T-cell (primary cell): ENCODE results near the gene DYNLT2. TPM values are rescaled to one million over a fixed set of nuclear protein-coding genes. Genes with fewer than 3 reads are reported as not detected.

Experiments
- ATAC-seq, 4 experiments: fragments of 200-7000 bp in 3 of 4; fragments of 150-1000 bp in 1 of 4; cut with Tn5 transposase; replicated peaks in 1 of 4; 1 replicate in 3 of 4; 2 replicates in 1 of 4; pipeline ENCODE4 v1.10.0; 2021; ENCODE audit warnings: moderate library complexity in 3 of 4, mild to moderate bottlenecking in 2 of 4, moderate number of reproducible peaks in 1 of 4
- CTCF ChIA-PET, 2 donors: fragments of 300-600 bp; sonication (Branson Sonifier 250); formaldehyde crosslinking; loops; one replicate each; lab custom pipeline; 2022; ENCODE audit warnings: antibody characterized with exemption in 2 of 2; lab: Charles Lee
- POLR2A ChIA-PET, 2 donors: fragments of 300-600 bp; sonication (Branson Sonifier 250); formaldehyde crosslinking; loops; one replicate each; lab custom pipeline; 2022; ENCODE audit warnings: antibody characterized with exemption in 2 of 2; lab: Charles Lee
- DNase-seq, 35 experiments: peaks; one replicate each; pipeline versions ENCODE4 v3.0.0 to v3.0.0-alpha.2; 2013 to 2023
- H3K27ac ChIP-seq: one replicate; pipeline ENCODE4 v1.5.1; 2013; ENCODE audit warnings: low read length
- H3K27me3 ChIP-seq, 2 experiments: replicated peaks in 1 of 2; 1 replicate in 1 of 2; 2 replicates in 1 of 2; pipeline versions ENCODE4 v1.6.1 to v1.7.0; 2013; ENCODE audit warnings: low read length in 1 of 2, mixed read lengths in 1 of 2; ENCODE audit not compliant: control insufficient read depth in 2 of 2, insufficient read depth in 2 of 2; ENCODE audit errors: extremely low read depth in 1 of 2
- H3K36me3 ChIP-seq, 2 donors: 1 replicate in 1 of 2; 2 replicates in 1 of 2; pipeline versions ENCODE4 v1.6.1 to v1.7.0; 2013; ENCODE audit warnings: low read length in 1 of 2; ENCODE audit not compliant: control insufficient read depth in 2 of 2, insufficient read depth in 1 of 2; ENCODE audit errors: extremely low read depth in 1 of 2
- H3K4me1 ChIP-seq, 2 experiments: 1 replicate in 1 of 2; 2 replicates in 1 of 2; pipeline versions ENCODE4 v1.6.1 to v1.7.0; 2013; ENCODE audit warnings: low read length in 2 of 2, mixed read lengths in 1 of 2; ENCODE audit not compliant: insufficient read depth in 2 of 2, control insufficient read depth in 1 of 2; ENCODE audit errors: extremely low read depth in 1 of 2
- H3K4me3 ChIP-seq, 2 donors: 1 replicate in 1 of 2; 2 replicates in 1 of 2; pipeline versions ENCODE4 v1.5.1 to v1.7.0; 2013; ENCODE audit warnings: mild to moderate bottlenecking in 2 of 2, low read length in 1 of 2, moderate library complexity in 1 of 2; ENCODE audit not compliant: control insufficient read depth in 1 of 2; ENCODE audit errors: extremely low read depth in 1 of 2
- H3K9me3 ChIP-seq: 2 replicates; pipeline ENCODE4 v1.7.0; 2013
- H3K27ac Mint-ChIP-seq, 2 donors: one replicate each; pipeline ENCODE4 v1.8.0; 2020 to 2021; ENCODE audit warnings: mild to moderate bottlenecking in 2 of 2, mixed read lengths in 2 of 2
- H3K27me3 Mint-ChIP-seq, 2 donors: one replicate each; pipeline ENCODE4 v1.8.0; 2021 to 2022; ENCODE audit warnings: mixed read lengths in 2 of 2
- H3K36me3 Mint-ChIP-seq: one replicate; pipeline ENCODE4 v1.8.0; 2021; ENCODE audit warnings: mixed read lengths
- H3K4me1 Mint-ChIP-seq, 3 donors: one replicate each; pipeline ENCODE4 v1.8.0; 2020 to 2022; ENCODE audit warnings: mixed read lengths in 3 of 3, mild to moderate bottlenecking in 1 of 3
- H3K4me3 Mint-ChIP-seq, 3 donors: one replicate each; pipeline ENCODE4 v1.8.0; 2020 to 2022; ENCODE audit warnings: mild to moderate bottlenecking in 3 of 3, mixed read lengths in 3 of 3, moderate library complexity in 3 of 3
- H3K9me3 Mint-ChIP-seq, 3 donors: one replicate each; pipeline ENCODE4 v1.8.0; 2020 to 2022; ENCODE audit warnings: mixed read lengths in 3 of 3
- WGBS: methylation state at CpG from one replicate; pipeline ENCODE4 v1.1.5; 2013; ENCODE audit warnings: missing lambda C conversion rate; ENCODE audit not compliant: insufficient coverage; 5-methylcytosine and 5-hydroxymethylcytosine counted together
- total RNA-seq, 35 experiments: library from RNA in 6 of 35; stranded (reverse) in 6 of 35; fragments of 120-200 nt in 1 of 35; gene quantifications; one replicate each; pipeline versions ENCODE4 v1.2.1 to v1.2.4 and lab custom pipeline; 2013 to 2026

DYNLT2 gene
- total RNA-seq, 5 donors from 2014 or later (not counting 1 experiment from before 2014, with no cell fraction given) = 1.9 to 3.9 (median 2.7) TPM

DNA sequence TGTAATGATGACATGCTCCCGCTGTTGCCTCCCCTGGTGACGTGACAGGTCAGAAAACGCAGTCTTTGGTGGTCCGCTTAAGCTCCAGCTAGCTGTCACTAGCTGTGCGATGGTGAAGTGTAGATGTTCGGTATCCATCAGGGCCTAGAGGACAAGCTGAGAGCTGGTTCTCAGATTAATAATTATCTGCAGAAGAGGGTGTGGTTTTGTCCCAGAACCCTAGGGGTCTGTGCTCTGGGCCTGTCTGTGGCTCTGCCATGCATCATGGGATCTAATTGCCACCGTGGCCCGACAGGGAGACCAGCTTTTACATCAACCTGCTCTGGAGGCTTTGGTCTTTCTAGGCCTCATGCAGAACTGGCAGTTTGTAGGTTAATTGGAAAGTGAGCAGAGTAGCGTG, 34.2 kb upstream of the DYNLT2 start:
- Mint-ChIP-seq H3K4me1 (peaks cover 10 to 16% (median 13%) of the 10 kb centered on the region in 3 donors), H3K27ac (no peak overlapping the region), H3K9me3 (no peaks in the 10 kb centered on the region), H3K27me3 (peaks cover 2 to 3% of the 10 kb centered on the region in 2 donors), H3K36me3 (peaks cover 22% of the 10 kb centered on the region), H3K4me3 (no peak overlapping the region)
- DNase-seq (no peak), ATAC-seq (no peak)
- peaks cover under 1 to 12% of the 10 kb centered on the region in 2 experiments for H3K4me1 ChIP-seq
- CTCF ChIA-PET = no interaction called here
- H3K4me3 ChIP-seq = no peak overlapping the region
- 96% methylated on average over 9 of the region's 9 CpGs for WGBS
- peaks cover 0 to 16% of the 10 kb centered on the region in 2 experiments for H3K27me3 ChIP-seq
- peaks cover 10 to 11% of the 10 kb centered on the region in 2 donors for H3K36me3 ChIP-seq
- H3K27ac ChIP-seq = no peak overlapping the region
- H3K9me3 ChIP-seq = peaks cover 3% of the 10 kb centered on the region
- POLR2A ChIA-PET = no interaction called here

DNA sequence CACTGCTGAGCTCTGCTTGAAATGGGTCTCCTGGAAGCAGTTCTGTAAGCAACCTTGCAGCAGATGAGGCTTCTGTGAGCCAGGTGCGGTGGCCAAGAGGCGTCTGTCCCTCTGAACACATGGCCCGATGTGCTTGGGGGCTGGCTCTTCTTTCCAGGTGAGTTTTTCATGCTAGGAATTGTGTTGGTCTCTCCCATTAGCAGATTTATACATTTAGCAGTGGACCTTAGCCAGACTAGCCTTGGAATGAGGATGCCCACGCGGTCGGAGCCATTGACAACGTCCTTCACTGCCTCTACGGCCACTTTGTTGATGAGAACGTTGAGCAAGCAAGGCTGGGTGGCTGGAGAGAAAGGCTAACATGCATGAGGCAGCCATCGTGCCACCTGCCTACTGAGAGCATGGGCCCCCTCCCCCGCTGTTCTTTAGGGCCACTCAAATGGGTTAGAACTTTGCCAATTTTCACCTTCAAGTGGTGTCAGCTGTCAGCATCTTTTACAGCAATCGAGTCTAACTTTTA, 33.5 kb upstream of the DYNLT2 start:
- POLR2A ChIA-PET = no interaction called here
- 93% methylated on average over 12 of the region's 12 CpGs for WGBS
- H3K27me3 ChIP-seq = peaks cover 0 to 11% of the 10 kb centered on the region in 2 experiments
- DNase-seq (no peak), ATAC-seq (no peak)
- peaks cover 0 to 3% of the 10 kb centered on the region in 2 donors for H3K27me3 Mint-ChIP-seq
- H3K27ac Mint-ChIP-seq = no peak overlapping the region
- H3K27ac ChIP-seq = no peak overlapping the region
- peaks cover 11 to 17% of the 10 kb centered on the region in 2 donors for H3K36me3 ChIP-seq
- CTCF ChIA-PET = no interaction called here
- H3K4me3 Mint-ChIP-seq = no peak overlapping the region
- H3K9me3 Mint-ChIP-seq = no peaks in the 10 kb centered on the region
- peaks cover 0 to 5% of the 10 kb centered on the region in 2 experiments for H3K4me1 ChIP-seq
- peaks cover 25% of the 10 kb centered on the region for H3K36me3 Mint-ChIP-seq
- H3K4me3 ChIP-seq = no peak overlapping the region
- H3K9me3 ChIP-seq = peaks cover 3% of the 10 kb centered on the region
- peaks cover 3 to 9% (median 6%) of the 10 kb centered on the region in 3 donors for H3K4me1 Mint-ChIP-seq

DNA sequence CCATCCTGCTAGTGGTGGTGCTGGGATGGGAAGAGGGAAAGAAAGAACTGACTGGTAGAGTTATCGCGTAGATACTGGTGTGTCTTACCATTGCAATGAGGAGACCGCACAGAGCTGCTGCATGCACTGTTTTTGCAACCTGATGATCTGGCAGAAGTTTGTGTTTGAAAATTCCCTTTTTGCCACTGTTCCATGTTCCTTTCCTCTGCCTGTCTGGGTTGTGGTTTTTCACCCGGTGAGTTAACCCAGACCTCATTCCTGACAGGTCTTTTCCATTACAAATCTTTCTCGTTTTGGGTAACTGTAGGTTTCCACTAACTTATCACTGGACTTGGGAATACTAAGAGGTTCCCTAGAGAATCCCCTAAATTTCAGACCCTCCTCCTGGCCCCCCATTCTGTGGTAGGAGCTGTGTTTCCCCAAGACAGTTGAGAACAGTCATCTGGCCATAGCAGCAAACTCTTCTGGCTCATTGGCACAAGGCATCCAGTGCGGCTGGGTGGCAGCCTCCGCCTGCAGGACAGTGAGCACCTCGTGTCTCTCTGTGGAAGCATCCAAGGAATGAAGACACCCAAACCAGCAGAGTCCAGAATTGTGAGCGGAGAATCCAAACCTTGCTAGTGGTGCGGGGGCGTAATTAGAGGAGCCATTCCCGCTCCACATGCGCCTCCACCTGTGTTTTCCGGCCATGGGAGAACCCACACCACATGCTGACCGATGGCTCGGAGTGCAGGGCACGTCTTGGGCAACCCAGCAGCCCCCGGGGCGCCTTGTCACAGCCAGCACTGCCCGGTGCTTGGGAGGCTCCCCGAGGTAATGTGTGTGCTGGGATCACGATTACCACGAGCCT, 32.8 kb upstream of the DYNLT2 start:
- Histone ChIP-seq H3K27ac (no peak overlapping the region), H3K4me3 (no peak overlapping the region), H3K9me3 (peaks cover 3% of the 10 kb centered on the region), H3K36me3 (peaks cover 11 to 22% of the 10 kb centered on the region in 2 donors), H3K4me1 (no peaks in the 10 kb centered on the region), H3K27me3 (peaks cover 0 to 4% of the 10 kb centered on the region in 2 experiments)
- DNase-seq (no peak), ATAC-seq (no peak)
- Mint-ChIP-seq H3K4me1 (peaks cover 0 to 5% (median 3%) of the 10 kb centered on the region in 3 donors), H3K9me3 (no peaks in the 10 kb centered on the region), H3K36me3 (peaks cover 25% of the 10 kb centered on the region), H3K27ac (no peak overlapping the region), H3K27me3 (peaks cover 0 to 3% of the 10 kb centered on the region in 2 donors), H3K4me3 (no peak overlapping the region)
- ChIA-PET CTCF (no interaction called here), POLR2A (no interaction called here)
- WGBS = 92% methylated on average over 22 of the region's 23 CpGs

DNA sequence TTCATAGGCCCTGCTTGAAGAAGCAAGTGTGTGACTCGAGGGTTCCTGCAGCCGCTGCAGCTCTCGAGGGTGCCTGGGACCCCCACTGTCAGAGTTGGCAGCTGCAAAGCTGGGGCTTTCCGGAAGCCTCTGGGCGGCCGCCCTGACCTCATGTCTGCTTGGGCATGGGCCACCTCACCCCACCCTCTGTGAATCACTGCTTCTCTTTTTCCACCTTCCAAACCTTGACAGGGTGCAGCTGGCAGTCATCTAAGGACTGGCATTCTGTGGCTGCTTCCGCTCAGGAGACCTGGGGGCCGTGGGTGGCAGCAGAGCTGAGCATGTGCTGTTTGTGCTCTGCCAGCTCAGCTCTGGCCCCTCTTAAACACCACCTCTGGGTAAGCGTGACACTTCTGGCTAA, 32.0 kb upstream of the DYNLT2 start:
- Histone ChIP-seq H3K27ac (no peak overlapping the region), H3K4me3 (no peak overlapping the region), H3K9me3 (peaks cover 3% of the 10 kb centered on the region), H3K4me1 (no peaks in the 10 kb centered on the region), H3K36me3 (peaks cover 11 to 26% of the 10 kb centered on the region in 2 donors), H3K27me3 (no peaks in the 10 kb centered on the region)
- ChIA-PET CTCF (no interaction called here), POLR2A (no interaction called here)
- Mint-ChIP-seq H3K9me3 (no peaks in the 10 kb centered on the region), H3K36me3 (peaks cover 29% of the 10 kb centered on the region), H3K27me3 (no peaks in the 10 kb centered on the region), H3K4me1 (no peaks in the 10 kb centered on the region), H3K4me3 (no peak overlapping the region), H3K27ac (no peak overlapping the region)
- ATAC-seq (no peak), DNase-seq (no peak)
- WGBS = 92% methylated on average over 8 of the region's 9 CpGs

DNA sequence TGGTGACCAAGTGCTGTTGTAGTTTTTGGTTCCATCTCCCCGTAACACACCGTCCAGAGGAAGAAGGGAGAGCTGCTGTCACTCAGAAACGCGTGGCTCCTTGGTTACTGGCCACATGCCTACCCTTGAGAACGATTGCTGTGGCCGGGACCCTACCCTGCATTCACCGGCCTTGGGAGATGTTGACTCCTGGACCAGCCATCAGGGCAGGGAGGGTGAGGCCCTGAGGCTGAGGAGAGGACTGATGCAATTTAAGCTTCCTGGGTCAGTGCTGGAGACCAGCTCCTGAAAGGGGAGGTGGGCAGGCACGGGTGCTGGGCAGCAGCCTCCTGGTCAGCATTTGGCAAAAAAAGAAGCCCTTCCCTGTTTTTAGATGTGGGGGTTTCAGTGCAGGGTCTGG, 31.6 kb upstream of the DYNLT2 start:
- ATAC-seq (no peak), DNase-seq (no peak)
- CTCF ChIA-PET = no interaction called here
- WGBS = 94% methylated on average over 8 of the region's 8 CpGs
- H3K27ac ChIP-seq = no peak overlapping the region
- POLR2A ChIA-PET = no interaction called here
- H3K36me3 ChIP-seq = peaks cover 11 to 27% of the 10 kb centered on the region in 2 donors
- Mint-ChIP-seq H3K36me3 (peaks cover 32% of the 10 kb centered on the region), H3K4me1 (no peaks in the 10 kb centered on the region), H3K27ac (no peak overlapping the region), H3K27me3 (no peaks in the 10 kb centered on the region), H3K4me3 (no peak overlapping the region), H3K9me3 (no peaks in the 10 kb centered on the region)
- H3K9me3 ChIP-seq = peaks cover 3% of the 10 kb centered on the region
- H3K4me1 ChIP-seq = no peaks in the 10 kb centered on the region
- no peaks in the 10 kb centered on the region for H3K27me3 ChIP-seq
- no peak overlapping the region for H3K4me3 ChIP-seq

DNA sequence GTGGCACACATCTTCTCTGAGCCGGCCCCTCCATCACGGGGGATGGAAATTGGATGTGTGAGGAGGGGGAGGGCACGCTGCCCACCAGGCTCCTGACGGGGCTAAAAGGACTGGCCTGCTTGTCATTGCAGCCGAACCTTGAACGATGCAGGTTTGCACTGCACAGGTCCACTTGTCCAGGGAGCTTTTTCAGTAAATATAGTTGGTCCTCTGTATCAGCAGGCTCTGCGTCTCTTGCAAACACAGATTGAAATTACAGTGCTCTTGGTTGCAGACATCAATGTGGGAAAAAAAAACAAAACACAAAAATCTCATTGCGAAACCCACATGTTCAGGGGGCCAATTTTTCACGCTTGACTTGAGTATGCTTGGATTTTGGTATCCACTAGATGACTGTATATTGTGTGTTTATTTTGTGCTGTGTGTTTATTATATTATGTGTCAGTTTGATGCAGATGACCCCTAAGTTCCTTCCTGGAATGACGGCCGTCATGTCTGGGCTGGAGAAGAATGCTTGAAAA, 29.3 kb upstream of the DYNLT2 start:
- H3K4me1 ChIP-seq = no peaks in the 10 kb centered on the region
- no peak overlapping the region for H3K4me3 Mint-ChIP-seq
- WGBS = 96% methylated on average over 5 of the region's 11 CpGs
- POLR2A ChIA-PET = no interaction called here
- peaks cover 3% of the 10 kb centered on the region for H3K9me3 ChIP-seq
- H3K9me3 Mint-ChIP-seq = no peaks in the 10 kb centered on the region
- H3K27me3 Mint-ChIP-seq = no peaks in the 10 kb centered on the region
- DNase-seq (no peak), ATAC-seq (no peak)
- peaks cover 16 to 42% of the 10 kb centered on the region in 2 donors for H3K36me3 ChIP-seq
- no peak overlapping the region for H3K27ac Mint-ChIP-seq
- no peaks in the 10 kb centered on the region for H3K4me1 Mint-ChIP-seq
- CTCF ChIA-PET = no interaction called here
- H3K27ac ChIP-seq = no peak overlapping the region
- H3K4me3 ChIP-seq = no peak overlapping the region
- H3K36me3 Mint-ChIP-seq = peaks cover 47% of the 10 kb centered on the region
- no peaks in the 10 kb centered on the region for H3K27me3 ChIP-seq
